H1 (cell line): ENCODE measurements around the gene GPC3. TPM values are rescaled to one million over a fixed set of nuclear protein-coding genes. Genes with fewer than 3 reads are reported as not detected.
A peak's percentile ranks its signal among the peaks of the same experiment; 100 is the strongest.

ENCODE experiments used
- BACH1 ChIP-seq: IDR thresholded peaks from 2 replicates; pipeline ENCODE4 v1.6.1; 2012; ENCODE audit warnings: low read length, improper control_type of control experiment
- HDAC6 ChIP-seq: IDR thresholded peaks from one replicate; pipeline ENCODE4 v1.7.1; 2012; ENCODE audit warnings: low read depth, mild to moderate bottlenecking, inconsistent platforms, low read length, moderate library complexity
- KDM1A ChIP-seq: fragments of 200-600, 300-600 bp; sonication (generic); IDR thresholded peaks from 2 replicates; pipeline ENCODE4 v1.7.1; 2016; ENCODE audit warnings: mild to moderate bottlenecking, low read length, borderline replicate concordance
- MAFK ChIP-seq: IDR thresholded peaks from 2 replicates; pipeline ENCODE4 v1.6.1; 2012; ENCODE audit warnings: low read depth, mild to moderate bottlenecking, improper control_type of control experiment, low read length
- SAP30 ChIP-seq: fragments of 300-600 bp; sonication (generic); IDR thresholded peaks from 2 replicates; pipeline ENCODE4 v1.7.1; 2012; ENCODE audit warnings: low read length, moderate library complexity, mild to moderate bottlenecking, inconsistent platforms; ENCODE audit not compliant: insufficient read depth, insufficient replicate concordance
- TCF12 ChIP-seq: IDR thresholded peaks from 2 replicates; pipeline ENCODE4 v1.6.1; 2011; ENCODE audit warnings: low read depth, mild to moderate bottlenecking, low read length
- ZNF274 ChIP-seq: IDR thresholded peaks from 2 replicates; pipeline ENCODE4 v1.7.0; 2012; ENCODE audit warnings: low read length, borderline replicate concordance; ENCODE audit errors: extremely low read depth
- polyA plus RNA-seq, 7 experiments: library from polyadenylated mRNA; depleted of rRNA in 3 of 7; stranded (reverse) in 5 of 7; unstranded in 2 of 7; fragments of >200 nt in 5 of 7; fragments of 200-250 nt in 2 of 7; gene quantifications; 1 replicate in 5 of 7; 2 replicates in 1 of 7; 4 replicates in 1 of 7; pipeline versions ENCODE4 v1.2.1 to v1.2.3, GENCODE V29; 2011 to 2013; ENCODE audit warnings: missing spikeins in 2 of 7, mixed read lengths in 2 of 7
- total RNA-seq: library from RNA; stranded (reverse); fragmentation: NEBNext Ultra II Directional; extraction: Animal tissue kit (Norgen Biotek cat#: 25700); gene quantifications from 2 replicates; pipeline ENCODE4 v1.2.1, GENCODE V29; 2021
- TF ChIP-seq, protein P1 (sequence below): IDR thresholded peaks from 2 replicates; pipeline ENCODE4 v1.6.1; 2012; ENCODE audit warnings: low read length, inconsistent platforms
- TF ChIP-seq, protein P2 (sequence below): IDR thresholded peaks from 2 replicates; pipeline ENCODE4 v1.6.1; 2012; ENCODE audit warnings: inconsistent platforms

Gene GPC3
- total and polyA plus RNA-seq, 2 of the 8 experiments (the other 6 are each of a cell fraction or from before 2014, with no cell fraction given): 64.8 to 71.9 TPM

DNA sequence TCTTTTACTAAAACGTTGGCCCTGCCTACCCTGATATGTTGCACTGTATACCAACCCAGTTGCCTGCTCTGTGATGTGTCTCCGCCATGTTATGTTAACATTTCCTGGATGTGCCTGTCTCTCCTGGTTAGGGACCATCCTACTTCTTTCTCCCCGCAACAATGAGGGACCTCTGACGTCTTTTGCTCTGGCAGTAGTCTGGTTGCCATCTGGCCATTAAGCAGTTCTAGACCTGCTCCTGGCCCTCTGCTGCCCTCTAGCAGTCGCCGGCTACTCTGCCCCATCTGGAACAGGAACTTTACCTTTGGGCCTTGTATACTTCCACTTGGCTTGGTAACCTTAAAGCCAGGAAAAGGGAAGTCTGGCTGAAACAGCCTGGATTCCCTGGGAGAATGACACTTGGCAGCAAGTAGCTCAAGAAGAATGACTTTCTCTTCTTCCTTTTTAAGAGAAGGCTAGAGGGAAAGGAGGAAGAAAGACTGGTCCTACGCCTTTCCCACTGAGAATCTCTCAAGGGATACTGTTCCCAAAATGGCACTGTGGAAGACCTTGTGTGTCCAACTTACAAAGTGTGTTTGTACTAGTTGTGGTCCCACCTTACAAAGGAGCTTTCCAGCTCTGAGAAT, 63.5 kb downstream of the GPC3 start (continued):
- TF ChIP-seq, protein P1, sequence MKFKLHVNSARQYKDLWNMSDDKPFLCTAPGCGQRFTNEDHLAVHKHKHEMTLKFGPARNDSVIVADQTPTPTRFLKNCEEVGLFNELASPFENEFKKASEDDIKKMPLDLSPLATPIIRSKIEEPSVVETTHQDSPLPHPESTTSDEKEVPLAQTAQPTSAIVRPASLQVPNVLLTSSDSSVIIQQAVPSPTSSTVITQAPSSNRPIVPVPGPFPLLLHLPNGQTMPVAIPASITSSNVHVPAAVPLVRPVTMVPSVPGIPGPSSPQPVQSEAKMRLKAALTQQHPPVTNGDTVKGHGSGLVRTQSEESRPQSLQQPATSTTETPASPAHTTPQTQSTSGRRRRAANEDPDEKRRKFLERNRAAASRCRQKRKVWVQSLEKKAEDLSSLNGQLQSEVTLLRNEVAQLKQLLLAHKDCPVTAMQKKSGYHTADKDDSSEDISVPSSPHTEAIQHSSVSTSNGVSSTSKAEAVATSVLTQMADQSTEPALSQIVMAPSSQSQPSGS: no peak
- TF ChIP-seq ZNF274 (no peak), BACH1 (no peak), HDAC6 (no peak), TCF12 (peak; percentile 76; the same call in 1 of the 2 replicates), KDM1A (no peak), MAFK (no peak), SAP30 (no peak)
- TF ChIP-seq, protein P2, sequence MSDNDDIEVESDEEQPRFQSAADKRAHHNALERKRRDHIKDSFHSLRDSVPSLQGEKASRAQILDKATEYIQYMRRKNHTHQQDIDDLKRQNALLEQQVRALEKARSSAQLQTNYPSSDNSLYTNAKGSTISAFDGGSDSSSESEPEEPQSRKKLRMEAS: no peak
- TF ChIP-seq, all 59 proteins: peak for 4
